Tibial nerve (tissue), 4 donors: ENCODE data around the gene CLPX.
"Not testable (repeated sequence)": the region's sequence is repeated elsewhere in the genome, so short reads cannot be mapped to it uniquely, and the experiment has no call there.

Experiments used
- CTCF ChIP-seq, 5 experiments: fragments of 200-600 bp in 3 of 5; fragments of 450-650 bp in 2 of 5; sonication (generic) in 3 of 5; IDR thresholded peaks; one replicate each; pipeline ENCODE4 v1.5.1; 2016 to 2019; ENCODE audit warnings: antibody characterized with exemption in 5 of 5, mild to moderate bottlenecking in 3 of 5, moderate library complexity in 2 of 5
- EP300 ChIP-seq, 2 donors: sonication (generic); formaldehyde crosslinking; IDR thresholded peaks; one replicate each; pipeline ENCODE4 v1.6.1; 2017; ENCODE audit warnings: antibody characterized with exemption in 2 of 2, mild to moderate bottlenecking in 1 of 2
- POLR2A ChIP-seq, 2 donors: fragments of 450-650 bp; IDR thresholded peaks; one replicate each; pipeline ENCODE4 v1.6.1; 2017; ENCODE audit warnings: antibody characterized with exemption in 2 of 2, mild to moderate bottlenecking in 2 of 2, moderate library complexity in 2 of 2

- TF ChIP-seq CTCF, POLR2A, EP300 (IDR thresholded peaks at IDR 0.05): not testable (repeated sequence)
These were observed 41.8 kb upstream of the CLPX start for GRCh38 chr15:65226901-65227300.
